GM13977 (cell line): ENCODE data around the gene SEZ6.

Experiments used
- DNase-seq: peaks from one replicate; pipeline ENCODE4 v3.0.0; 2012; ENCODE audit warnings: low spot score
- in situ Hi-C: fragments of 300-500 bp; cut with MboI; formaldehyde crosslinking; loops from one replicate; pipeline ENCODE4 v1.12.0; 2022; ENCODE audit warnings: low sequenced_read_pairs, low pct_unique_long_range_greater_than_20kb, mixed read lengths, inconsistent platforms; ENCODE audit not compliant: unreplicated experiment
- TF ChIP-seq, protein P1 (sequence below): IDR thresholded peaks from 2 replicates; pipeline ENCODE4 v1.5.1; 2012; ENCODE audit warnings: mild to moderate bottlenecking, control low read depth; ENCODE audit not compliant: insufficient read depth; ENCODE audit errors: extremely low read depth, missing control alignments

SEZ6 gene

GRCh38 chr17:28951991-28952975, 53.5 kb downstream of the SEZ6 start:
- TF ChIP-seq, protein P1, sequence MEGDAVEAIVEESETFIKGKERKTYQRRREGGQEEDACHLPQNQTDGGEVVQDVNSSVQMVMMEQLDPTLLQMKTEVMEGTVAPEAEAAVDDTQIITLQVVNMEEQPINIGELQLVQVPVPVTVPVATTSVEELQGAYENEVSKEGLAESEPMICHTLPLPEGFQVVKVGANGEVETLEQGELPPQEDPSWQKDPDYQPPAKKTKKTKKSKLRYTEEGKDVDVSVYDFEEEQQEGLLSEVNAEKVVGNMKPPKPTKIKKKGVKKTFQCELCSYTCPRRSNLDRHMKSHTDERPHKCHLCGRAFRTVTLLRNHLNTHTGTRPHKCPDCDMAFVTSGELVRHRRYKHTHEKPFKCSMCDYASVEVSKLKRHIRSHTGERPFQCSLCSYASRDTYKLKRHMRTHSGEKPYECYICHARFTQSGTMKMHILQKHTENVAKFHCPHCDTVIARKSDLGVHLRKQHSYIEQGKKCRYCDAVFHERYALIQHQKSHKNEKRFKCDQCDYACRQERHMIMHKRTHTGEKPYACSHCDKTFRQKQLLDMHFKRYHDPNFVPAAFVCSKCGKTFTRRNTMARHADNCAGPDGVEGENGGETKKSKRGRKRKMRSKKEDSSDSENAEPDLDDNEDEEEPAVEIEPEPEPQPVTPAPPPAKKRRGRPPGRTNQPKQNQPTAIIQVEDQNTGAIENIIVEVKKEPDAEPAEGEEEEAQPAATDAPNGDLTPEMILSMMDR, result no peak
- DNase-seq, result peak; percentile 94
- in situ Hi-C loops, result no loop called here

GRCh38 chr17:28951428-28951990, 54.3 kb downstream of the SEZ6 start, which contains the start of gene PHF12:
Gene PHF12, minus strand, starts transcription at chr17:28951518. Its CDS starts 558 bp downstream, at chr17:28950960.
- TF ChIP-seq, protein P1, result no peak
- in situ Hi-C loops, result no loop called here
- DNase-seq, result peak; percentile 95

DNA sequence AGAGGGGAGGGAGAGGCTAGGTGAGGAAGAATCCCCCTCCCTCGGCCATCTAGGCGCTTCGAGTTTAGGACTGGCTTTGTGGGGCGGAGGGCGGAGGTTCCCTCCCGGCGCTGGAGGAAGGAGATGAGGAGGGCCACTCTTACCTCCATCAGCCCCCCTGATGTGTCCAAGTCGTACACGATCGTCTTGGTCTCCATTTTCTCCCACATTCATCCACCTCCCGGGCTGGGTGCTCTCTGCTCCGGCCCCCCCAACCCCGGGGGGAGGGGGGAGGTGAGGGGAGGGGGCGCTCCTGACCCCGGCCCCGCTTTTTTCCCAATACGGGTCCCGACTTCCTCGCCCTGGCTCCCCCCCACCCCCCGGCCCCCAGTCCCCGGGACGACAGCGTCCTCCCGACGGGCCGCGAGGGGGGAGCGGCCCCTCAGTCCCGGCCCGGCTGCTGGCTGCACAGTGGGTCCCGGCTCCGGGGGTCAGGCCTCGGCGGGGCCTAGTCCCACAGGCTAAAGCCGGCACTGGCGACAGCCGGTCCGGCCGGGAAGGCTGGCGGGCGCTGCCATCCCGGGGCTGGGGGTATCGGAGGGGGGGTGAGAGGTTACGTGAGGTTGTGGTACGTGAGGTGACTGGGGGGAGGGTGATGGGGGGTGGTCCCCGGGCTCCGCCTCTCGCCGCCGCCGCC, 54.9 kb downstream of the SEZ6 start:
- TF ChIP-seq, protein P1, result no peak
- no peak for DNase-seq
- in situ Hi-C loops, result no loop called here

DNA sequence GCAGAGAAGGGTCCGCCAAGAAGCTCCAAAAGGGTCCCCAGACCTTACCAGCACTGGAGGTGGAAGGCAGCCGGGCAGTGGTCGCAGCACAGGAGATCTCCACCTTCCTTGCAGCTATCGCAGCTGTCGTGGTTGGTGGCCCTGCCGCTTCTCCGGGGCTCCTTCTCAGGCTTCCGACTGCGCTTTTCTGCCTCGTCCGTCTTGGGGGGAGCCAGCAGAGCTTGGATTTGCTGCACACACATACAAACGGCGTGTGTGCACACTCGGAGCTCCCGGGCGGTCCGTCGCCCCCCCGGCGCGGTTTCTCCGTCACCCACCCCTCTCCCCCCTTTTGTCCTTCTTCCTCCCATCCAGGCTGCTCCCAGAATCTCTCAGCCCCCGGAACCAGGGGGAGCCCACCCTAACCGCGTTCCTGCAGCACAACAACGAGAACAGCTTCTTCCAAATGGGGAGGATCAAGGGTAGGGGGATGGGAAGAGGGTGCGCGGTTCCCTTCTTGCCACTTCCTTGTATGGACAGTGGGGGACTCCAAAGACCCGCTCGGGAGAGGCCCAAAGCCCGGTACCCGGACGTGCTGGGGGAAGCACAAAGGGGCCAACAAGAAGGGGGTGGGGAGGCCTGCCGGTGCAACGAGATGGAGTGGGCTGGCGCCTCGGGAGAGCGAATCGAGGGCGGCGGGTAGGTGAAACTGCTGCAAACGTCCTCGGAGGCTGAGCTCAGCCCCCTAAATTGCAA, 55.6 kb downstream of the SEZ6 start:
- DNase-seq, result peak; percentile 49
- in situ Hi-C loops, result no loop called here
- TF ChIP-seq, protein P1, result no peak

DNA sequence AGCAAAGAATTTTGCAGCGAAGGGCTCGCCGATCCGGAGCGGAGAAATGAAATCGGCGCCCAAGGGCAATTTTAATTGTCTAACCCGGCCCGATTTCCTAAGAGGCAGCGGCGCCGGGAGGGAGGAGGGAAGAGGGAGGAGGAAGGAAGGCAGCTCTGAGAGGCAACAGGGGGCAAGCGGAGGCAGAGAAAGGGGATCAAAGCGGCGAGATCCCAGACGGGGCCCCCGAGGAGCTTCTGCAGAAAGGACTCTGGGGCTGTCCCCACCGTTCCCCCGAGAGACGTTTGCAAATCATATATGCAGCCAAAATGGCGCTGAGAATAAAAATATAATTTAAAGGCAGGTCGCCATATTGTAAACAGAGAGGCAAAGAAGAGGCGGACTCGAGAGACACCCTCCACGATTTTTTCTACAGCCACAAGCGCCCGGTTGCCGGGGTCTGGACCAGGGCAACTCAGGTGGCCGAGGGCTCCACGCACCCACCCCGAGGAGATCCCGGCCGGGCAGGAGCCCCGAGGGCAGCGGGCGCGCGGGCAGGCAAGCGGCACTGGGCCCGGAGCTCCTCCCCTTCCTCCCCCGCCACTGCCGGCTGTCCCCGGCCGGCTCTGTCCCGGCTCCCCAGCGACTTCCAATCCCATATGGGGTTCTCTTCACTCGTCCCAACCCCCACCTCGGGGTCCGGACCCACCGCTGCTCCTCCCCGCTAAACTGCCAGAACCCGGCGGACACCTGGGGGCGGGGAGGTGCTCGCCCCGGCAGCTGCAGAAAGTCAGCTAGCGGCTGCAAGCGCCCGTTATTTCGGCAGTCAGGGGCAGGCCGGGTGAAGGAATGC, 56.4 kb downstream of the SEZ6 start:
- in situ Hi-C loops, result no loop called here
- TF ChIP-seq, protein P1, result peak; percentile 2
- DNase-seq, result peak; percentile 61

- in situ Hi-C loops, result no loop called here
- TF ChIP-seq, protein P1, result no peak
- DNase-seq, result no peak
These were observed 57.0 kb downstream of the SEZ6 start for GRCh38 chr17:28948873-28949184.
